H1 (cell line): ENCODE results near the gene HOXB6.

Experiments used
- ATF2 ChIP-seq: IDR thresholded peaks from 2 replicates; pipeline ENCODE4 v1.6.1; 2012; ENCODE audit warnings: low read length, inconsistent platforms
- ATF3 ChIP-seq: IDR thresholded peaks from 2 replicates; pipeline ENCODE4 v1.6.1; 2011; ENCODE audit warnings: low read depth, mild to moderate bottlenecking, low read length; ENCODE audit not compliant: insufficient read depth
- CBX8 ChIP-seq: fragments of 300-800, 300-1000 bp; sonication (generic); IDR thresholded peaks from 2 replicates; pipeline ENCODE4 v1.7.1; 2016; ENCODE audit warnings: low read depth, low read length, borderline replicate concordance
- CTCF ChIP-seq, 3 experiments: IDR thresholded peaks; 1 replicate in 2 of 3; 2 replicates in 1 of 3; pipeline versions ENCODE4 v1.5.1 to v1.6.1; 2011; ENCODE audit warnings: low read length in 3 of 3, mild to moderate bottlenecking in 3 of 3, inconsistent platforms in 2 of 3, low read depth in 1 of 3, moderate library complexity in 1 of 3; ENCODE audit not compliant: insufficient read depth in 1 of 3; ENCODE audit errors: control extremely low read depth in 1 of 3
- JUN ChIP-seq: IDR thresholded peaks from 2 replicates; pipeline ENCODE4 v1.6.1; 2011; ENCODE audit warnings: low read depth, mild to moderate bottlenecking, improper control_type of control experiment, low read length
- SP1 ChIP-seq: IDR thresholded peaks from 2 replicates; pipeline ENCODE4 v1.6.1; 2011; ENCODE audit warnings: low read depth, low read length
- TAF7 ChIP-seq: optimal IDR thresholded peaks from 2 replicates; pipeline ENCODE3; 2011; ENCODE audit warnings: low read depth, mild to moderate bottlenecking, inconsistent platforms, low read length, moderate library complexity, borderline replicate concordance
- USF2 ChIP-seq: IDR thresholded peaks from 2 replicates; pipeline ENCODE4 v1.6.1; 2011; ENCODE audit warnings: low read length, improper control_type of control experiment
- YY1 ChIP-seq: IDR thresholded peaks from 2 replicates; pipeline ENCODE4 v1.6.1; 2011; ENCODE audit warnings: low read depth, mild to moderate bottlenecking, low read length

- TF ChIP-seq CTCF (IDR thresholded peaks at IDR 0.05; ENCODE audit: control extremely low read depth in 1 of 3, insufficient read depth in 1 of 3, low read depth in 1 of 3, low read length in 3 of 3) = no peak
- no peak for TF ChIP-seq JUN
- TF ChIP-seq CBX8 = peak; percentile 96
- no peak for TF ChIP-seq SP1
- TF ChIP-seq TAF7 = no peak
- no peak for TF ChIP-seq ATF3
- no peak for TF ChIP-seq YY1
- TF ChIP-seq USF2 = no peak
- no peak for TF ChIP-seq ATF2
Measured at GRCh38 chr17:48617471-48618255, 12.9 kb upstream of the HOXB6 start.
